Measurements from ENCODE around the gene COX7A2L. TPM values are rescaled to one million over a fixed set of nuclear protein-coding genes. Genes with fewer than 3 reads are reported as not detected.

The COX7A2L gene
- total and polyA plus RNA-seq, 2 of the 8 experiments (the other 6 are each of a cell fraction or from before 2014, with no cell fraction given) = 85.6 to 114 TPM

DNA sequence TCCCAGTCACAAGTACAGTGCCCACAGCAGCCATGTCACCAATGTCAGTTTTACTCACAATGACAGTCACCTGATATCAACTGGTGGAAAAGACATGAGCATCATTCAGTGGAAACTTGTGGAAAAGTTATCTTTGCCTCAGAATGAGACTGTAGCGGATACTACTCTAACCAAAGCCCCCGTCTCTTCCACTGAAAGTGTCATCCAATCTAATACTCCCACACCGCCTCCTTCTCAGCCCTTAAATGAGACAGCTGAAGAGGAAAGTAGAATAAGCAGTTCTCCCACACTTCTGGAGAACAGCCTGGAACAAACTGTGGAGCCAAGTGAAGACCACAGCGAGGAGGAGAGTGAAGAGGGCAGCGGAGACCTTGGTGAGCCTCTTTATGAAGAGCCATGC lies 31.3 kb downstream of the COX7A2L start (continued):
- TF ChIP-seq, protein P1, sequence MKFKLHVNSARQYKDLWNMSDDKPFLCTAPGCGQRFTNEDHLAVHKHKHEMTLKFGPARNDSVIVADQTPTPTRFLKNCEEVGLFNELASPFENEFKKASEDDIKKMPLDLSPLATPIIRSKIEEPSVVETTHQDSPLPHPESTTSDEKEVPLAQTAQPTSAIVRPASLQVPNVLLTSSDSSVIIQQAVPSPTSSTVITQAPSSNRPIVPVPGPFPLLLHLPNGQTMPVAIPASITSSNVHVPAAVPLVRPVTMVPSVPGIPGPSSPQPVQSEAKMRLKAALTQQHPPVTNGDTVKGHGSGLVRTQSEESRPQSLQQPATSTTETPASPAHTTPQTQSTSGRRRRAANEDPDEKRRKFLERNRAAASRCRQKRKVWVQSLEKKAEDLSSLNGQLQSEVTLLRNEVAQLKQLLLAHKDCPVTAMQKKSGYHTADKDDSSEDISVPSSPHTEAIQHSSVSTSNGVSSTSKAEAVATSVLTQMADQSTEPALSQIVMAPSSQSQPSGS (IDR thresholded peaks at IDR 0.05; ENCODE audit: low read length) = no peak
- no peak for TF ChIP-seq POLR2A (IDR thresholded peaks at IDR 0.05; ENCODE audit: control extremely low read depth in 1 of 2, low read depth in 2 of 2, low read length in 2 of 2)

All from H1 (cell line).